Measurements from ENCODE around the gene TREML2. TPM values are rescaled to one million over a fixed set of nuclear protein-coding genes. Genes with fewer than 3 reads are reported as not detected.

TREML2 gene
- total RNA-seq, 1 experiment from 2014 or later: not detected

DNA sequence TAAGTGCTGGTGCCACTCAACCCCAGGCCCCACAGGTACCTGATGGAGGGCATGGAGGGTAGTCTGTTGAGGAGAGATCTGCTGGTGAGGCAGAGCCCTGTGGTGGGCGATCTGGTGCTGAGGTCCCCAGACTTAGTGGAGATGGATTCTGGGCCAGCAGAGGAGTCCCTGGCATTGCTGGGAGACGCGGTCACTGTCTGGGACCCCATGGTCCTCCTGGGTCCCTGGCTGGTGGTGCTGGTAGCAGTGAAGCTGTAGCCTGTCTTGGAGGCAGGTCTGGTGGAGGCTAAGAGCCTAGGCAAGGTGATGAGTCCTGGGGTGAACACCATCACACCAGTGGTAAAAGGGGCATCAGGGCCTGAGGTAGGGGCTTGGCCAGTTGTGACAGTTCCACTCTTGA lies 6.6 kb downstream of the TREML2 start:
- Histone ChIP-seq H3K4me2 (ENCODE audit: low read length) (no peak overlapping the region), H3K79me2 (ENCODE audit: low read length) (no peaks in the 10 kb centered on the region), H3F3A (ENCODE audit: low read length, unreplicated experiment) (no peaks in the 10 kb centered on the region), H3K4me1 (ENCODE audit: insufficient read depth, low read length) (no peaks in the 10 kb centered on the region), H3K9me2 (replicated peaks; ENCODE audit: low read length) (no peaks in the 10 kb centered on the region), H3K27me3 (ENCODE audit: low read length) (peaks cover 54% of the 10 kb centered on the region), H2AFZ (ENCODE audit: low read length) (no peak overlapping the region), H4K20me1 (ENCODE audit: low read length) (no peaks in the 10 kb centered on the region), H3K36me3 (ENCODE audit: low read depth, low read length) (no peaks in the 10 kb centered on the region), H3K9ac (ENCODE audit: low read length) (no peak overlapping the region), H3K27ac (ENCODE audit: low read length) (no peak overlapping the region), H3K4me3 (ENCODE audit: low read length) (no peak overlapping the region), H3K9me3 (ENCODE audit: low read length) (no peaks in the 10 kb centered on the region)
- ChIA-PET POLR2A (ENCODE audit: unreplicated experiment) (no interaction called here), CTCF (no interaction called here)
- no peak for DNase-seq
- no peak for ATAC-seq
- intact Hi-C loops (cut with micrococcal nuclease): no loop called here
- no TSS peak for BruUV-seq (replicated peaks)
- TF ChIP-seq EZH2 (IDR thresholded peaks at IDR 0.05; ENCODE audit: low read length, unreplicated experiment): no peak

DNA sequence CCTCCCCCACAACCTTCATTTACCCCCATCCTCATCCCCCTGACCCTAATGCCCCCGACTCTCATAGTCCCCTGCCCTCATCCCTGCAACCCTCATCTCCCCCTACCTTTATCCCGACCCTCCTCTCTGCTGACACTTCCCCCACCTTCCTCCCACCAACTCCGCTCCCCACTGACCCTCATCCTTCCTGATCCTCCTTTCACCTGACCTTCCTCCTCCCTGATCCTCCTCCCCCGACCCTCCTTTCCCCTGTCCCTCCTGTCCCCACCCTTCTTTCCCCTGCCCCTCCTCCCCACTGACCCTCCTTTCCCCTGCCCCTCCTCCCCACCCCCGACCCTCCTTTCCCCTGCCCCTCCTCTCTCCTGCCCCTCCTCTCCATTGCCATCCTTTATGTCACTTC lies 7.1 kb downstream of the TREML2 start:
- ATAC-seq (no peak), DNase-seq (no peak)
- H3K4me2 ChIP-seq (ENCODE audit: low read length): no peak overlapping the region
- ChIA-PET CTCF (no interaction called here), POLR2A (ENCODE audit: unreplicated experiment) (no interaction called here)
- no peaks in the 10 kb centered on the region for H3K4me1 ChIP-seq (ENCODE audit: insufficient read depth, low read length)
- H3K4me3 ChIP-seq (ENCODE audit: low read length): no peak overlapping the region
- no peaks in the 10 kb centered on the region for H3K79me2 ChIP-seq (ENCODE audit: low read length)
- BruUV-seq (replicated peaks): no TSS peak
- peaks cover 49% of the 10 kb centered on the region for H3K27me3 ChIP-seq (ENCODE audit: low read length)
- no peaks in the 10 kb centered on the region for H3K9me3 ChIP-seq (ENCODE audit: low read length)
- no peak overlapping the region for H2AFZ ChIP-seq (ENCODE audit: low read length)
- no peaks in the 10 kb centered on the region for H3K36me3 ChIP-seq (ENCODE audit: low read depth, low read length)
- no peaks in the 10 kb centered on the region for H3K9me2 ChIP-seq (replicated peaks; ENCODE audit: low read length)
- no peaks in the 10 kb centered on the region for H3F3A ChIP-seq (ENCODE audit: low read length, unreplicated experiment)
- H3K27ac ChIP-seq (ENCODE audit: low read length): no peak overlapping the region
- no peak for TF ChIP-seq EZH2phosphoT487 (IDR thresholded peaks at IDR 0.05; ENCODE audit: borderline replicate concordance, low read length)
- TF ChIP-seq, protein P1, sequence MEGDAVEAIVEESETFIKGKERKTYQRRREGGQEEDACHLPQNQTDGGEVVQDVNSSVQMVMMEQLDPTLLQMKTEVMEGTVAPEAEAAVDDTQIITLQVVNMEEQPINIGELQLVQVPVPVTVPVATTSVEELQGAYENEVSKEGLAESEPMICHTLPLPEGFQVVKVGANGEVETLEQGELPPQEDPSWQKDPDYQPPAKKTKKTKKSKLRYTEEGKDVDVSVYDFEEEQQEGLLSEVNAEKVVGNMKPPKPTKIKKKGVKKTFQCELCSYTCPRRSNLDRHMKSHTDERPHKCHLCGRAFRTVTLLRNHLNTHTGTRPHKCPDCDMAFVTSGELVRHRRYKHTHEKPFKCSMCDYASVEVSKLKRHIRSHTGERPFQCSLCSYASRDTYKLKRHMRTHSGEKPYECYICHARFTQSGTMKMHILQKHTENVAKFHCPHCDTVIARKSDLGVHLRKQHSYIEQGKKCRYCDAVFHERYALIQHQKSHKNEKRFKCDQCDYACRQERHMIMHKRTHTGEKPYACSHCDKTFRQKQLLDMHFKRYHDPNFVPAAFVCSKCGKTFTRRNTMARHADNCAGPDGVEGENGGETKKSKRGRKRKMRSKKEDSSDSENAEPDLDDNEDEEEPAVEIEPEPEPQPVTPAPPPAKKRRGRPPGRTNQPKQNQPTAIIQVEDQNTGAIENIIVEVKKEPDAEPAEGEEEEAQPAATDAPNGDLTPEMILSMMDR (conservative IDR thresholded peaks at IDR 0.05; ENCODE audit: low read depth, low read length): no peak
- no peaks in the 10 kb centered on the region for H4K20me1 ChIP-seq (ENCODE audit: low read length)
- no peak overlapping the region for H3K9ac ChIP-seq (ENCODE audit: low read length)
- intact Hi-C loops (cut with micrococcal nuclease): no loop called here

DNA sequence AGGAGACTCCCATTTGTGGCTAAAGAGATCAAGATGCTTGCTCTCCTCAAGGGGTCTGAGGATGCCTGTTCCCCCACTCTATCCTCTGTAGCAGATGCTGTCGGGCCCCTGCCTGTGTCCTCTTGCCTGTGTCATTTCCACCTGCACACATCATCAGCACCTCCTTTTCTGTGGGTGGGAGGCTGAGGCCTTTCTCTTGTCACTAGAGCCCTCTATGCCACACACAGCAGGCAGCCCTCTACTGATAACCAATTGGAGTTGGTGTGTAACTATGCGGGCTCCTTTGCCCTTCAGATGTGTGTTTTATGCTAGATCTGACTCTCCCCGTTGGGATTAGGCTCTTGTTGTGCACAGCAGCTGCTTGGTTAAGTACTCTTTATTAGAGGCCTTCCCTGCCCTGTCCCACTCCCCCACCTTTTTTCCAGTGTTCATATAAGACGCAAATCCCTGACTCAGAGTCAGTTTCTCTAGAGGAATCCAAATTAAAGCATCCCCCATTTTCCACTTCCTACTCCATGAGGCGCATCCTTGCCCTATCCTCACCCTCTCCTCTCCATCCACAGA lies 7.7 kb downstream of the TREML2 start:
- ChIA-PET CTCF (no interaction called here), POLR2A (ENCODE audit: unreplicated experiment) (no interaction called here)
- DNase-seq: no peak
- Histone ChIP-seq H3K27me3 (ENCODE audit: low read length) (peaks cover 46% of the 10 kb centered on the region), H3K4me3 (ENCODE audit: low read length) (no peak overlapping the region), H3K79me2 (ENCODE audit: low read length) (no peaks in the 10 kb centered on the region), H3K4me2 (ENCODE audit: low read length) (no peak overlapping the region), H3F3A (ENCODE audit: low read length, unreplicated experiment) (no peaks in the 10 kb centered on the region), H3K4me1 (ENCODE audit: insufficient read depth, low read length) (no peaks in the 10 kb centered on the region), H3K9me2 (replicated peaks; ENCODE audit: low read length) (no peaks in the 10 kb centered on the region), H3K36me3 (ENCODE audit: low read depth, low read length) (no peaks in the 10 kb centered on the region), H2AFZ (ENCODE audit: low read length) (no peak overlapping the region), H3K27ac (ENCODE audit: low read length) (no peak overlapping the region), H3K9ac (ENCODE audit: low read length) (no peak overlapping the region), H4K20me1 (ENCODE audit: low read length) (no peaks in the 10 kb centered on the region), H3K9me3 (ENCODE audit: low read length) (no peaks in the 10 kb centered on the region)
- BruUV-seq (replicated peaks): no TSS peak
- intact Hi-C loops (cut with micrococcal nuclease): no loop called here
- no peak for ATAC-seq
- TF ChIP-seq, protein P1 (conservative IDR thresholded peaks at IDR 0.05; ENCODE audit: low read depth, low read length): no peak
- TF ChIP-seq EZH2 (IDR thresholded peaks at IDR 0.05; ENCODE audit: low read length, unreplicated experiment) (no peak), EZH2phosphoT487 (IDR thresholded peaks at IDR 0.05; ENCODE audit: borderline replicate concordance, low read length) (no peak)

Data from PC-3 (cell line).